ENCODE data around the gene PLEKHH2.
A peak's percentile ranks its signal among the peaks of the same experiment; 100 is the strongest.
"Not testable (repeated sequence)": the region's sequence is repeated elsewhere in the genome, so short reads cannot be mapped to it uniquely, and the experiment has no call there.

Gene PLEKHH2

GRCh38 chr2:43637030-43637803 is at the start of gene PLEKHH2:
Gene PLEKHH2 (plus strand): TSS chr2:43637260. CDS start chr2:43644674, 7,414 bp downstream.
- DNase-seq (ENCODE audit: low read depth, low spot score) = peak; percentile 82
- in situ Hi-C loops (cut with HindIII; ENCODE audit: low sequenced_read_pairs) = no loop called here
- H3K4me3 ChIP-seq (ENCODE audit: low read depth, low read length) = peak within 1 kb of the TSS; percentile 57
- TF ChIP-seq CTCF (IDR thresholded peaks at IDR 0.05; ENCODE audit: low read depth, low read length) = no peak

- in situ Hi-C loops (cut with HindIII; ENCODE audit: low sequenced_read_pairs) = no loop called here
- peak; percentile 10 for TF ChIP-seq CTCF (IDR thresholded peaks at IDR 0.05; ENCODE audit: low read depth, low read length)
- DNase-seq (ENCODE audit: low read depth, low spot score) = peak; percentile 52
- H3K4me3 ChIP-seq (ENCODE audit: low read depth, low read length) = no peak overlapping the region
Observed at GRCh38 chr2:43592443-43592842, 44.6 kb upstream of the PLEKHH2 start.

DNA sequence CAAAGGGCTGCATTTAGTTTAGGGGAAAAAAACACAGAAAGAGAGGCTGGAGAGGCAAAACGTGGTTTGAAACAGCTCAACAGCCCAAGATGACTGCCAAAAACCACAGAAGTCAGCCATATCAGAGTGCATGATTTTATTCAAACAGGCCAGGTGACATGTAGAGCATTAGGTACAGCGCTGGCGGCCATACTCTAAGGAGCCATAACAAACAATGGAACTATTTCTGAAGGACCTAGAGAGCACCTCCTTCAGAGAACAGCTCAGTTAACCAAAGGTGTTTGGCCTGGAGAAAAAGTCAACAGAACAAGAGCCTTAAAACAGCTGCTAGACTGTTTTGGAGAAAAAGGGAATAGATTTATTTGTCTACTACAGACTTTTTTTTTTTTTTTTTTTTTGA is 43.8 kb upstream of the PLEKHH2 start:
- TF ChIP-seq CTCF (IDR thresholded peaks at IDR 0.05; ENCODE audit: low read depth, low read length) = no peak
- no peak for DNase-seq (ENCODE audit: low read depth, low spot score)
- no peak overlapping the region for H3K4me3 ChIP-seq (ENCODE audit: low read depth, low read length)
- in situ Hi-C loops (cut with HindIII; ENCODE audit: low sequenced_read_pairs) = no loop called here

DNA sequence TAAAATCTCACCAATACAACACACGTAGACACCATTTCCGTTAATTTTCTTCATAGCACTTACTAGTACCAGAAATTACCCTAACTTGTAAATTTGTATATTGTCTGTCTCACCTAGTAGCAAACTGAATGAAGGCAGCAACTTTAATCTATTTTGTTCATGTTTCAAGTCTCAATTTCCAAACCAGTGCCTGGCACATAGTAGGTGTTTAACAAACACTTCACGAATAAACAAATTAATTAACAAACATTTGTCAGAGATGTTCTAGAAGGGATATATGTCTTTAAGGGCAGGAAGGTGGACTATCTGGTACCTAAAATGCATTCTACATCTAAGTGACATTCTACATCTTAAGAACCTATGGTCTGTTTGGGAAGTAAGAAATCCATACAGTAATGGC is 42.2 kb upstream of the PLEKHH2 start:
- in situ Hi-C loops (cut with HindIII; ENCODE audit: low sequenced_read_pairs) = no loop called here
- no peak for TF ChIP-seq CTCF (IDR thresholded peaks at IDR 0.05; ENCODE audit: low read depth, low read length)
- peak overlapping the region; percentile 89 for H3K4me3 ChIP-seq (ENCODE audit: low read depth, low read length)
- no peak for DNase-seq (ENCODE audit: low read depth, low spot score)

- DNase-seq (ENCODE audit: low read depth, low spot score) = peak; percentile 99
- no peak for TF ChIP-seq CTCF (IDR thresholded peaks at IDR 0.05; ENCODE audit: low read depth, low read length)
- in situ Hi-C loops (cut with HindIII; ENCODE audit: low sequenced_read_pairs) = no loop called here
- H3K4me3 ChIP-seq (ENCODE audit: low read depth, low read length) = peak within 1 kb of the TSS; percentile 89
Observed at GRCh38 chr2:43595603-43596412, 41.3 kb upstream of the PLEKHH2 start, which contains the start of gene THADA. Gene THADA (minus strand): TSS chr2:43596038. CDS start chr2:43592392, 3,646 bp downstream.

GRCh38 chr2:43600596-43600995 is 36.5 kb upstream of the PLEKHH2 start:
- in situ Hi-C loops (cut with HindIII; ENCODE audit: low sequenced_read_pairs); DNase-seq (ENCODE audit: low read depth, low spot score); H3K4me3 ChIP-seq (ENCODE audit: low read depth, low read length): not testable (repeated sequence)

- TF ChIP-seq CTCF (IDR thresholded peaks at IDR 0.05; ENCODE audit: low read depth, low read length) = no peak
- H3K4me3 ChIP-seq (ENCODE audit: low read depth, low read length) = no peak overlapping the region
- no peak for DNase-seq (ENCODE audit: low read depth, low spot score)
- in situ Hi-C loops (cut with HindIII; ENCODE audit: low sequenced_read_pairs) = no loop called here
Observed at GRCh38 chr2:43604674-43605073, 32.4 kb upstream of the PLEKHH2 start.
